ENCODE results near the gene SF3A2.

Gene SF3A2

GRCh38 chr19:2247433-2248101, 10.9 kb downstream of the SF3A2 start:
- no peaks in the 10 kb centered on the region for H3K9me3 ChIP-seq (ENCODE audit: insufficient read depth, low read length, severe bottlenecking)
- H3K4me3 ChIP-seq (ENCODE audit: low read depth in 1 of 2, low read length in 2 of 2): no peak overlapping the region
- TF ChIP-seq CTCF (IDR thresholded peaks at IDR 0.05; ENCODE audit: borderline replicate concordance, extremely low read depth, low read length, poor library complexity, severe bottlenecking) (no peak), EZH2 (IDR thresholded peaks at IDR 0.05; ENCODE audit: borderline replicate concordance, low read depth, low read length, severe bottlenecking) (no peak)
- no peak overlapping the region for H3K4me2 ChIP-seq (ENCODE audit: insufficient read depth, low read length)
- H3K27ac ChIP-seq (ENCODE audit: low read length): no peak overlapping the region
- no peak for ATAC-seq (ENCODE audit: insufficient read depth, low read depth)
- H3K36me3 ChIP-seq (ENCODE audit: insufficient read depth, low read length): peaks cover 80% of the 10 kb centered on the region
- peaks cover 38% of the 10 kb centered on the region for H3K79me2 ChIP-seq (ENCODE audit: insufficient read depth, low read length)
- no peak overlapping the region for H2AFZ ChIP-seq (ENCODE audit: low read depth, low read length)
- H4K20me1 ChIP-seq (ENCODE audit: insufficient read depth, low read length): peaks cover 78% of the 10 kb centered on the region
- H3K27me3 ChIP-seq (ENCODE audit: insufficient read depth, low read length, poor library complexity): no peaks in the 10 kb centered on the region
- DNase-seq: no peak
- H3K9ac ChIP-seq (ENCODE audit: low read depth, low read length): no peak overlapping the region
- H3K4me1 ChIP-seq (ENCODE audit: insufficient read depth, low read length): no peaks in the 10 kb centered on the region

GRCh38 chr19:2248136-2249009, 11.7 kb downstream of the SF3A2 start:
- no peaks in the 10 kb centered on the region for H3K4me1 ChIP-seq (ENCODE audit: insufficient read depth, low read length)
- H3K4me3 ChIP-seq (ENCODE audit: low read depth in 1 of 2, low read length in 2 of 2): no peak overlapping the region
- H3K36me3 ChIP-seq (ENCODE audit: insufficient read depth, low read length): peaks cover 72% of the 10 kb centered on the region
- H3K9me3 ChIP-seq (ENCODE audit: insufficient read depth, low read length, severe bottlenecking): no peaks in the 10 kb centered on the region
- TF ChIP-seq CTCF (IDR thresholded peaks at IDR 0.05; ENCODE audit: borderline replicate concordance, extremely low read depth, low read length, poor library complexity, severe bottlenecking) (no peak), EZH2 (IDR thresholded peaks at IDR 0.05; ENCODE audit: borderline replicate concordance, low read depth, low read length, severe bottlenecking) (no peak)
- H2AFZ ChIP-seq (ENCODE audit: low read depth, low read length): no peak overlapping the region
- DNase-seq (no peak), ATAC-seq (ENCODE audit: insufficient read depth, low read depth) (no peak)
- H3K4me2 ChIP-seq (ENCODE audit: insufficient read depth, low read length): no peak overlapping the region
- H3K79me2 ChIP-seq (ENCODE audit: insufficient read depth, low read length): peaks cover 30% of the 10 kb centered on the region
- peaks cover 73% of the 10 kb centered on the region for H4K20me1 ChIP-seq (ENCODE audit: insufficient read depth, low read length)
- no peak overlapping the region for H3K27ac ChIP-seq (ENCODE audit: low read length)
- H3K9ac ChIP-seq (ENCODE audit: low read depth, low read length): no peak overlapping the region
- no peaks in the 10 kb centered on the region for H3K27me3 ChIP-seq (ENCODE audit: insufficient read depth, low read length, poor library complexity)

GRCh38 chr19:2249010-2249866, 12.6 kb downstream of the SF3A2 start, which contains the start of gene AMH:
Gene AMH (plus strand): TSS chr19:2249323. CDS start chr19:2249333, 10 bp downstream.
- no peak for DNase-seq
- no peak within 1 kb of the TSS for H2AFZ ChIP-seq (ENCODE audit: low read depth, low read length)
- no peaks in the 10 kb centered on the region for H3K9me3 ChIP-seq (ENCODE audit: insufficient read depth, low read length, severe bottlenecking)
- no peak within 1 kb of the TSS for H3K27ac ChIP-seq (ENCODE audit: low read length)
- peaks cover 22% of the 10 kb centered on the region for H3K79me2 ChIP-seq (ENCODE audit: insufficient read depth, low read length)
- TF ChIP-seq EZH2 (IDR thresholded peaks at IDR 0.05; ENCODE audit: borderline replicate concordance, low read depth, low read length, severe bottlenecking) (no peak), CTCF (IDR thresholded peaks at IDR 0.05; ENCODE audit: borderline replicate concordance, extremely low read depth, low read length, poor library complexity, severe bottlenecking) (no peak)
- no peaks in the 10 kb centered on the region for H3K27me3 ChIP-seq (ENCODE audit: insufficient read depth, low read length, poor library complexity)
- ATAC-seq (ENCODE audit: insufficient read depth, low read depth): peak; percentile 15
- no peak within 1 kb of the TSS for H3K4me2 ChIP-seq (ENCODE audit: insufficient read depth, low read length)
- H3K36me3 ChIP-seq (ENCODE audit: insufficient read depth, low read length): peaks cover 63% of the 10 kb centered on the region
- no peak within 1 kb of the TSS for H3K4me3 ChIP-seq (ENCODE audit: low read depth in 1 of 2, low read length in 2 of 2)
- no peak within 1 kb of the TSS for H3K9ac ChIP-seq (ENCODE audit: low read depth, low read length)
- no peaks in the 10 kb centered on the region for H3K4me1 ChIP-seq (ENCODE audit: insufficient read depth, low read length)
- peaks cover 64% of the 10 kb centered on the region for H4K20me1 ChIP-seq (ENCODE audit: insufficient read depth, low read length)

Data from DND-41 (cell line).